Gastroesophageal sphincter (tissue), 4 donors: ENCODE results near the gene EHBP1. TPM values are rescaled to one million over a fixed set of nuclear protein-coding genes. Genes with fewer than 3 reads are reported as not detected.

Experiments used
- ATAC-seq: fragments of 150-250 bp; one replicate; pipeline ENCODE4 v1.9.1; 2016; ENCODE audit warnings: mild to moderate bottlenecking, moderate library complexity
- H3K27ac ChIP-seq, 4 donors: fragments of 200-600 bp; sonication (generic) in 3 of 4; 1 replicate in 3 of 4; 2 replicates in 1 of 4; pipeline ENCODE4 v1.5.1; 2016 to 2019
- H3K27me3 ChIP-seq: fragments of 200-600 bp; sonication (generic); one replicate; pipeline ENCODE4 v1.5.1; 2019
- H3K36me3 ChIP-seq, 2 donors: fragments of 200-600 bp; sonication (generic); one replicate each; pipeline ENCODE4 v1.5.1; 2019; ENCODE audit warnings: control low read depth in 1 of 2
- H3K4me1 ChIP-seq, 3 donors: fragments of 200-600 bp; sonication (generic); 1 replicate in 2 of 3; 2 replicates in 1 of 3; pipeline ENCODE4 v1.5.1; 2016 to 2019; ENCODE audit warnings: control low read depth in 2 of 3
- H3K4me3 ChIP-seq, 2 donors: fragments of 200-600 bp; sonication (generic); one replicate each; pipeline ENCODE4 v1.5.1; 2019; ENCODE audit warnings: mild to moderate bottlenecking in 1 of 2, moderate library complexity in 1 of 2
- H3K9me3 ChIP-seq, 3 donors: fragments of 200-600 bp; sonication (generic); one replicate each; pipeline ENCODE4 v1.5.1; 2017 to 2019; ENCODE audit warnings: control low read depth in 2 of 3
- CTCF ChIP-seq, 4 experiments: fragments of 200-600 bp in 2 of 4; fragments of 450-650 bp in 2 of 4; sonication (generic) in 1 of 4; IDR thresholded peaks; one replicate each; pipeline ENCODE4 v1.5.1; 2017 to 2019; ENCODE audit warnings: antibody characterized with exemption in 4 of 4, mild to moderate bottlenecking in 2 of 4, moderate library complexity in 2 of 4
- EP300 ChIP-seq: sonication (generic); formaldehyde crosslinking; IDR thresholded peaks from one replicate; pipeline ENCODE4 v1.6.1; 2017; ENCODE audit warnings: antibody characterized with exemption, mild to moderate bottlenecking
- POLR2A ChIP-seq, 2 donors: fragments of 450-650 bp; IDR thresholded peaks; one replicate each; pipeline ENCODE4 v1.6.1; 2017; ENCODE audit warnings: antibody characterized with exemption in 2 of 2, mild to moderate bottlenecking in 2 of 2, moderate library complexity in 1 of 2
- POLR2AphosphoS5 ChIP-seq: sonication (generic); formaldehyde crosslinking; IDR thresholded peaks from one replicate; pipeline ENCODE4 v1.6.1; 2017; ENCODE audit warnings: antibody characterized with exemption
- WGBS, 2 donors: methylation state at CpG; one replicate each; pipeline ENCODE4 v1.1.5; 2018; ENCODE audit warnings: low coverage in 1 of 2; 5-methylcytosine and 5-hydroxymethylcytosine counted together
- total RNA-seq, 4 donors: library from RNA; depleted of rRNA; stranded (reverse); fragments of >200 nt; gene quantifications; one replicate each; pipeline ENCODE4 v1.1.0, GENCODE V29; 2016

The EHBP1 gene
- total RNA-seq, 4 donors from 2014 or later = 82.4 to 159 (median 146) TPM

DNA sequence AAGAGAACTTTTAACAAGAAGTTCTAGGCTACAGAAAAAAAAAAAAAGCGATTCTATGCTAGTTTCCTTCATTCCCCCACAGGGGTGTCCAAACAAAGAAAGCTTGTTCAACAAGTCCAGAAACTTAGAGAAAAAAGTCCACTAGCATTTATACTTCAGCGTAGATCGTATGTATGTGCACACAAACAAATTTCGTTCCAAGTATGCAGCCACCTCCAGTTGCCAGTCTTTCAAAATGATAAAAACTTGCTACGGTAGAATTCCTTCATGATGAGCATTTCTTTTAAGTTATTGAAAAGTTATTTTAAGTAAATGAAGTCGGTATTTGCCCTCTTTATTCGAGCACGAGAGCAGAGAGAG is 341.4 kb downstream of the EHBP1 start:
- peaks cover 0 to 18% (median 0%) of the 10 kb centered on the region in 3 donors for H3K9me3 ChIP-seq
- peaks cover 0 to 37% of the 10 kb centered on the region in 2 donors for H3K36me3 ChIP-seq
- no peak overlapping the region for H3K27ac ChIP-seq
- TF ChIP-seq POLR2A (IDR thresholded peaks at IDR 0.05) = no peak
- no peak for TF ChIP-seq POLR2AphosphoS5
- TF ChIP-seq CTCF (IDR thresholded peaks at IDR 0.05) = no peak
- no peak for TF ChIP-seq EP300
- no peak overlapping the region for H3K4me3 ChIP-seq
- ATAC-seq = no peak
- WGBS, 2 donors = 90 to 98% methylated on average over 6 to 7 of the region's 8 CpGs
- H3K4me1 ChIP-seq = peaks cover 0 to 47% (median 18%) of the 10 kb centered on the region in 3 donors
- H3K27me3 ChIP-seq = peaks cover 83% of the 10 kb centered on the region

GRCh38 chr2:63047321-63048279 is 342.1 kb downstream of the EHBP1 start:
- ATAC-seq = no peak
- Histone ChIP-seq H3K36me3 (peaks cover 0 to 37% of the 10 kb centered on the region in 2 donors), H3K9me3 (peaks cover 0 to 18% (median 0%) of the 10 kb centered on the region in 3 donors), H3K4me1 (peaks cover 0 to 47% (median 18%) of the 10 kb centered on the region in 3 donors), H3K4me3 (peak overlapping the region in 1 of 2 donors; percentile 12), H3K27me3 (peaks cover 90% of the 10 kb centered on the region), H3K27ac (no peak overlapping the region)
- TF ChIP-seq CTCF (IDR thresholded peaks at IDR 0.05) (no peak), POLR2A (IDR thresholded peaks at IDR 0.05) (no peak), EP300 (no peak), POLR2AphosphoS5 (no peak)
- 54 to 94% methylated on average over 7 to 20 of the region's 71 CpGs for WGBS, 2 donors

DNA sequence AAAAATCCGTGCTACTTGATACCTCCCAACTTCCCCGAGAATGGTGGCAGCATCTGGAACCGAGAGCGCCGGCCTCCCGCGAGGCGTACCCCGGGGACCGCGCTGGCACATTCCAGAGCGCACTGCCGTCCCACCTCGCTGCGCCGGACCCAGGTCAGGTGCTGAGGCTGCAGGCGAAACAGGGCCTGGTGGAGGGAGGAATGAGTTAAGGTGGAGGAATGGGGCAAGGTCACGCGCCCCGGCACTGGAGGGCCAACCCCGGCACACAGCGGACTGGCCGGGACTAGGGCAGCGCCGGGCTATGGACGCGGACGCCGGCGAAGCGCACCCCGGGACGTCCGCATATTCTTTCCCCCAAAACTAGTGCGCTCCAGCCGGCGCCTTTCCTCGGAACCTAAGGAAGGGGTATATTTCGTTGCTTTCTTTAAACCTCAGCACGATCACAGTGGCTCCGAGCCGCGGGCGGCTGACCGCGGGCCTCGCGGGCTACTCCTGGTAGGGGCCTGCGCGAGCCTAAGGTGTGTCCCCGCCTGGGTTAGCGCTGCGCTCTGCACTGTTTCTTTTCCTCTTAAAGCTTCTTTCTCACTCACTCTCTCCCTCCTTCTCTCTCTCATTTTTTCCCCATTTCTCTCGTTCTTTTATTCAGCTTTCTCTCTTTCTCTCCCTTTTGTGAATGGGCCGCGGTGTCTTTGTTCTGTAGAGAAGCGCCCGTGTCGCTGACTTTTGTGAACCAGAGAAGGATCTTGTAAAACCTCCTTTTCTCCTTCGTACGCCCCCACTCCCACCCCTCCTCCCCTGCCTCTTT is 343.1 kb downstream of the EHBP1 start:
- H3K4me1 ChIP-seq = peaks cover 0 to 50% (median 18%) of the 10 kb centered on the region in 3 donors
- H3K36me3 ChIP-seq = peaks cover 0 to 37% of the 10 kb centered on the region in 2 donors
- no peak for TF ChIP-seq POLR2A (IDR thresholded peaks at IDR 0.05)
- TF ChIP-seq EP300 = no peak
- TF ChIP-seq POLR2AphosphoS5 = no peak
- TF ChIP-seq CTCF (IDR thresholded peaks at IDR 0.05) = no peak
- no peak overlapping the region for H3K27ac ChIP-seq
- 14 to 24% methylated on average over 16 to 44 of the region's 61 CpGs for WGBS, 2 donors
- peaks cover 0 to 18% (median 0%) of the 10 kb centered on the region in 3 donors for H3K9me3 ChIP-seq
- H3K4me3 ChIP-seq = no peak overlapping the region
- no peak for ATAC-seq
- H3K27me3 ChIP-seq = peaks cover 97% of the 10 kb centered on the region

DNA sequence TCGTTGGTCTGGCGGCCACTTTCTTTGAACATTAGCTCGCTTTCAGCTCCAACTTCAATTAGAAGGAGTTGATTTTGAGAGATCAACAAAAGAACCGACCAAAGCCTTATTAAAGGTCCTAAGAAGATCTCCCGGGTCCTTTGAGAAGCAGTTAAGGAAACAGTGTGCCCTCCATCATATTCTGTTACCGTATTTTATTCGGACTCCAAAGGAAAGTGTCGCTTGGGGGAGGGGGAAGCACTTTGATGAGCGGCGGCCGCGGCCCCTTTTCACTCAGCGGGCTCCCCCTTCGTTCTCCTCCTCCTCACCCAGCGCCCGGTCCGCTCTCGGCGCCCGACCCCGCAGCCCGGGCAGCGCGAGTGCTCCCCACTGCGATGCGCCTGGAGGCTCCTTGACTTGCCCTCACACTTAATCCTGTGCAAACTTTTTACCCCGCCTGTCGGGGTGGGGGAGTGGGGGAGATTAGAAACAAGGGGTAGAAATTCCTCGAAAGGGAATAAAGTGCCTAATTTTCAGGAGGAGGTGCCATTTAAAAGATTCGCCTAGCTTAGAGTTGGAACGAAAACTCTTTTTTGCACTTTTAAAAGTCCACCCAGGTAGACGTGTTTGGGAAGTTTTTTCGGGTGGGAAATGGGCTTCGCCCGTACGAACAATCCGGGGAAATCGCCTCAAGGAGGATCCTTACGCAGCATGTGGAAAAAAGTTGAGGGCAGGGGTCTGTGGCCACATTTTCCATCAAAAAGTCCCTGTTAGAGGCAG is 343.9 kb downstream of the EHBP1 start:
- no peak for TF ChIP-seq EP300
- no peak for TF ChIP-seq POLR2AphosphoS5
- H3K9me3 ChIP-seq = peaks cover 0 to 25% (median 0%) of the 10 kb centered on the region in 3 donors
- peaks cover 0 to 37% of the 10 kb centered on the region in 2 donors for H3K36me3 ChIP-seq
- H3K4me1 ChIP-seq = peaks cover 0 to 58% (median 21%) of the 10 kb centered on the region in 3 donors
- peak overlapping the region in 1 of 2 donors; percentile 62 for H3K4me3 ChIP-seq
- H3K27ac ChIP-seq = no peak overlapping the region
- peaks cover 99% of the 10 kb centered on the region for H3K27me3 ChIP-seq
- ATAC-seq = no peak
- 0 to 11% methylated on average over 2 to 26 of the region's 39 CpGs for WGBS, 2 donors
